Measurements from ENCODE around the gene TRMT13.

TRMT13 gene

GRCh38 chr1:100101564-100101963 lies 31.4 kb upstream of the TRMT13 start:
- TF ChIP-seq, protein P1, sequence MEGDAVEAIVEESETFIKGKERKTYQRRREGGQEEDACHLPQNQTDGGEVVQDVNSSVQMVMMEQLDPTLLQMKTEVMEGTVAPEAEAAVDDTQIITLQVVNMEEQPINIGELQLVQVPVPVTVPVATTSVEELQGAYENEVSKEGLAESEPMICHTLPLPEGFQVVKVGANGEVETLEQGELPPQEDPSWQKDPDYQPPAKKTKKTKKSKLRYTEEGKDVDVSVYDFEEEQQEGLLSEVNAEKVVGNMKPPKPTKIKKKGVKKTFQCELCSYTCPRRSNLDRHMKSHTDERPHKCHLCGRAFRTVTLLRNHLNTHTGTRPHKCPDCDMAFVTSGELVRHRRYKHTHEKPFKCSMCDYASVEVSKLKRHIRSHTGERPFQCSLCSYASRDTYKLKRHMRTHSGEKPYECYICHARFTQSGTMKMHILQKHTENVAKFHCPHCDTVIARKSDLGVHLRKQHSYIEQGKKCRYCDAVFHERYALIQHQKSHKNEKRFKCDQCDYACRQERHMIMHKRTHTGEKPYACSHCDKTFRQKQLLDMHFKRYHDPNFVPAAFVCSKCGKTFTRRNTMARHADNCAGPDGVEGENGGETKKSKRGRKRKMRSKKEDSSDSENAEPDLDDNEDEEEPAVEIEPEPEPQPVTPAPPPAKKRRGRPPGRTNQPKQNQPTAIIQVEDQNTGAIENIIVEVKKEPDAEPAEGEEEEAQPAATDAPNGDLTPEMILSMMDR (IDR thresholded peaks at IDR 0.05; ENCODE audit: low read depth, low read length): no peak
- TF ChIP-seq POLR2A (IDR thresholded peaks at IDR 0.05; ENCODE audit: extremely low read depth, insufficient read length) (no peak), MAX (IDR thresholded peaks at IDR 0.05; ENCODE audit: low read depth, low read length) (no peak), MYC (IDR thresholded peaks at IDR 0.05; ENCODE audit: low read depth, low read length) (no peak)
- no peak for DNase-seq (ENCODE audit: low read depth)
- no peak overlapping the region for H3K4me3 ChIP-seq (ENCODE audit: low read depth, low read length)

- H3K4me3 ChIP-seq (ENCODE audit: low read depth, low read length): no peak overlapping the region
- no peak for DNase-seq (ENCODE audit: low read depth)
- TF ChIP-seq MYC (IDR thresholded peaks at IDR 0.05; ENCODE audit: low read depth, low read length): no peak
- no peak for TF ChIP-seq MAX (IDR thresholded peaks at IDR 0.05; ENCODE audit: low read depth, low read length)
- TF ChIP-seq, protein P1 (IDR thresholded peaks at IDR 0.05; ENCODE audit: low read depth, low read length): no peak
- no peak for TF ChIP-seq POLR2A (IDR thresholded peaks at IDR 0.05; ENCODE audit: extremely low read depth, insufficient read length)
Measured at GRCh38 chr1:100107696-100108095, 25.3 kb upstream of the TRMT13 start.

- no peak for DNase-seq (ENCODE audit: low read depth)
- H3K4me3 ChIP-seq (ENCODE audit: low read depth, low read length): no peak overlapping the region
- TF ChIP-seq MYC (IDR thresholded peaks at IDR 0.05; ENCODE audit: low read depth, low read length) (no peak), MAX (IDR thresholded peaks at IDR 0.05; ENCODE audit: low read depth, low read length) (no peak), POLR2A (IDR thresholded peaks at IDR 0.05; ENCODE audit: extremely low read depth, insufficient read length) (no peak)
- TF ChIP-seq, protein P1 (IDR thresholded peaks at IDR 0.05; ENCODE audit: low read depth, low read length): no peak
Measured at GRCh38 chr1:100109554-100110066, 23.4 kb upstream of the TRMT13 start.

DNA sequence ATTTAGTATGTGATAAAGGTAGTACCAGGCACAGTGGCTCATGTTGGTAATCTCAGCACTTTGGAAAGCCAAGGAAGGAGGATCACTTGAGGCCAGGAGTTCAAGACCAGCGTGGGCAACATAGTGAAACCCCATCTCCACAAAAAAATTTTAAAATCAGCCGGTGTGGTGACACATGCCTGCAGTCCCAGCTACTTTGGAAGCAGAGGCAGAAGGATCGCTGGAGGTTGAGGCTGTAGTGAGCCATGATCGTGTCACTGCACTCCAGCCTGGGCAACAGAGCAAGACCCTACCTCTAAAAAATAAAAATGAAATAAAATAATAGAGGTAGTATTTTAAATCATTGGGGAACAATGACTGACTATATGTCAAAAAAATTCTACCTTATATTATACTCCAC lies 17.4 kb upstream of the TRMT13 start:
- no peak overlapping the region for H3K4me3 ChIP-seq (ENCODE audit: low read depth, low read length)
- TF ChIP-seq MAX (IDR thresholded peaks at IDR 0.05; ENCODE audit: low read depth, low read length) (no peak), POLR2A (IDR thresholded peaks at IDR 0.05; ENCODE audit: extremely low read depth, insufficient read length) (no peak), MYC (IDR thresholded peaks at IDR 0.05; ENCODE audit: low read depth, low read length) (no peak)
- TF ChIP-seq, protein P1 (IDR thresholded peaks at IDR 0.05; ENCODE audit: low read depth, low read length): no peak
- no peak for DNase-seq (ENCODE audit: low read depth)

DNA sequence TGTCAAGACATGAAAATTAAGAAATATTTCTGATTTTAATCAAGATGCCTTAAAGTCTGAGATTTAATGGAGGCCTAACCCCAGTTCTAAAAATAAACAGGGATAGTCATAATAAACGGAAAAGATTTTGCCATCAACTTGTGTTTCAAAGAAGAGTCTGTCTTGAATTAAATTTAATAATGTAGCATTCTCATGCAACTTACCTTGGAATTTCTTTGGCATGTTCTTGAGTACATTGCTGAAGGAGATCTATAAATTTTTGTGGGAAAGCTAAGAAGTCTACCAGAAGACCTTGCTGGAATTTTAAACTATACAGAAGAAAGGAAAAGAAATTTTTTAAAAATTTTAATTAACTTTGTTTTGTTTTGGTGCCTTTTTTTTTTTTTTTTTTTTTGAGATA lies 10.8 kb upstream of the TRMT13 start:
- TF ChIP-seq, protein P1 (IDR thresholded peaks at IDR 0.05; ENCODE audit: low read depth, low read length): no peak
- TF ChIP-seq POLR2A (IDR thresholded peaks at IDR 0.05; ENCODE audit: extremely low read depth, insufficient read length) (no peak), MAX (IDR thresholded peaks at IDR 0.05; ENCODE audit: low read depth, low read length) (no peak), MYC (IDR thresholded peaks at IDR 0.05; ENCODE audit: low read depth, low read length) (no peak)
- no peak overlapping the region for H3K4me3 ChIP-seq (ENCODE audit: low read depth, low read length)
- no peak for DNase-seq (ENCODE audit: low read depth)

All from NB4 (cell line).